IMR-90 (cell line): Measurements from ENCODE around the gene KCNA10. TPM values are rescaled to one million over a fixed set of nuclear protein-coding genes. Genes with fewer than 3 reads are reported as not detected.

ENCODE experiments used
- ATAC-seq: fragments of 200-7000 bp; cut with Tn5 transposase; 2 replicates; pipeline ENCODE4 v1.9.1; 2020; ENCODE audit warnings: low read depth, mild to moderate bottlenecking, moderate library complexity
- BruUV-seq: library from RNA; stranded (reverse); fragments of 400-500 nt; replicated peaks from 2 replicates; lab custom pipeline; 2021; lab: Mats Ljungman, UMichigan
- CTCF ChIA-PET: fragments of 300-600 bp; formaldehyde crosslinking; extraction: SDS; loops from one replicate; lab custom pipeline; 2021; ENCODE audit warnings: antibody characterized with exemption; lab: Yijun Ruan, JAX
- POLR2A ChIA-PET: fragments of 300-600 bp; sonication (Branson Sonifier 250); formaldehyde crosslinking; loops from one replicate; lab custom pipeline; 2022; ENCODE audit warnings: antibody characterized with exemption; ENCODE audit not compliant: unreplicated experiment; lab: Charles Lee
- DNase-seq: peaks from one replicate; pipeline ENCODE4 v3.0.0; 2013
- H2AFZ ChIP-seq: replicated peaks from 2 replicates; pipeline ENCODE3; 2013; ENCODE audit warnings: low read length, mild to moderate bottlenecking; ENCODE audit not compliant: poor library complexity
- H2AK5ac ChIP-seq: 2 replicates; pipeline ENCODE4 v1.6.1; 2013; ENCODE audit warnings: low read depth, low read length, inconsistent platforms
- H2AK9ac ChIP-seq: replicated peaks from 2 replicates; pipeline ENCODE3; 2013; ENCODE audit warnings: mild to moderate bottlenecking, low read depth, low read length, moderate library complexity; ENCODE audit not compliant: poor library complexity
- H2BK120ac ChIP-seq: 2 replicates; pipeline ENCODE4 v1.6.1; 2013; ENCODE audit warnings: low read depth, low read length, inconsistent platforms
- H2BK15ac ChIP-seq: 3 replicates; pipeline ENCODE4 v1.6.1; 2013; ENCODE audit warnings: low read depth, low read length, inconsistent platforms
- H2BK20ac ChIP-seq: 2 replicates; pipeline ENCODE4 v1.6.1; 2013; ENCODE audit warnings: low read depth, mild to moderate bottlenecking, inconsistent platforms, low read length, moderate library complexity
- H2BK5ac ChIP-seq: 2 replicates; pipeline ENCODE4 v1.6.1; 2013; ENCODE audit warnings: mild to moderate bottlenecking, low read depth, low read length, inconsistent platforms; ENCODE audit not compliant: poor library complexity, severe bottlenecking
- H3K14ac ChIP-seq: replicated peaks from 2 replicates; pipeline ENCODE4 v1.6.1; 2013; ENCODE audit warnings: low read depth, low read length, inconsistent platforms
- H3K18ac ChIP-seq: 2 replicates; pipeline ENCODE4 v1.6.1; 2013; ENCODE audit warnings: low read depth, low read length, control low read depth
- H3K23ac ChIP-seq: 2 replicates; pipeline ENCODE4 v1.6.1; 2013; ENCODE audit warnings: low read depth, low read length, inconsistent platforms
- H3K27ac ChIP-seq: 2 replicates; pipeline ENCODE4 v1.5.1; 2013; ENCODE audit warnings: mild to moderate bottlenecking, control low read depth, low read length; ENCODE audit not compliant: insufficient read depth
- H3K27me3 ChIP-seq: 2 replicates; pipeline ENCODE4 v1.6.1; 2013; ENCODE audit warnings: low read length; ENCODE audit not compliant: control insufficient read depth, insufficient read depth
- H3K36me3 ChIP-seq: 2 replicates; pipeline ENCODE4 v1.6.1; 2013; ENCODE audit warnings: low read length, mixed read lengths; ENCODE audit not compliant: control insufficient read depth, insufficient read depth
- H3K4ac ChIP-seq: 2 replicates; pipeline ENCODE4 v1.6.1; 2013; ENCODE audit warnings: low read depth, low read length, inconsistent platforms
- H3K4me1 ChIP-seq: 2 replicates; pipeline ENCODE4 v1.6.1; 2013; ENCODE audit warnings: low read length, mixed read lengths; ENCODE audit not compliant: control insufficient read depth, insufficient read depth
- H3K4me2 ChIP-seq: 2 replicates; pipeline ENCODE4 v1.6.1; 2013; ENCODE audit warnings: low read depth, mild to moderate bottlenecking, control low read depth, low read length, moderate library complexity
- H3K4me3 ChIP-seq: 2 replicates; pipeline ENCODE4 v1.5.1; 2013; ENCODE audit warnings: low read depth, mild to moderate bottlenecking, control low read depth, low read length, moderate library complexity; ENCODE audit not compliant: insufficient read depth
- H3K56ac ChIP-seq: 2 replicates; pipeline ENCODE4 v1.6.1; 2013; ENCODE audit warnings: low read length, inconsistent platforms; ENCODE audit not compliant: insufficient read depth; ENCODE audit errors: extremely low read depth
- H3K79me1 ChIP-seq, 2 experiments: 2 replicates each; pipeline ENCODE4 v1.6.1; 2013; ENCODE audit warnings: low read length in 2 of 2, inconsistent platforms in 1 of 2, low read depth in 1 of 2
- H3K9ac ChIP-seq: 2 replicates; pipeline ENCODE4 v1.6.1; 2013; ENCODE audit warnings: low read depth, low read length, control low read depth
- H3K9me1 ChIP-seq: 2 replicates; pipeline ENCODE4 v1.6.1; 2013; ENCODE audit warnings: low read length, inconsistent platforms; ENCODE audit not compliant: insufficient read depth
- H3K9me3 ChIP-seq: 2 replicates; pipeline ENCODE4 v1.6.1; 2013; ENCODE audit warnings: low read length; ENCODE audit not compliant: control insufficient read depth, insufficient read depth
- H4K20me1 ChIP-seq: 2 replicates; pipeline ENCODE4 v1.6.1; 2013; ENCODE audit warnings: low read length, inconsistent platforms; ENCODE audit not compliant: insufficient read depth
- H4K5ac ChIP-seq: 2 replicates; pipeline ENCODE4 v1.6.1; 2013; ENCODE audit warnings: mild to moderate bottlenecking, low read depth, low read length, control low read depth
- H4K8ac ChIP-seq, 2 experiments: 2 replicates each; pipeline ENCODE4 v1.6.1; 2013; ENCODE audit warnings: low read depth in 2 of 2, low read length in 2 of 2, control low read depth in 1 of 2, inconsistent platforms in 1 of 2
- H4K91ac ChIP-seq: 2 replicates; pipeline ENCODE4 v1.6.1; 2013; ENCODE audit warnings: low read depth, low read length, inconsistent platforms; ENCODE audit not compliant: insufficient read depth
- BHLHE40 ChIP-seq: fragments of 150-350 bp; IDR thresholded peaks from 2 replicates; pipeline ENCODE4 v1.6.1; 2016; ENCODE audit warnings: mild to moderate bottlenecking, low read depth, low read length
- FOS ChIP-seq: fragments of 150-350 bp; IDR thresholded peaks from 2 replicates; pipeline ENCODE4 v1.6.1; 2016; ENCODE audit warnings: low read depth, low read length
- MAZ ChIP-seq: IDR thresholded peaks from 2 replicates; pipeline ENCODE4 v1.6.1; 2012; ENCODE audit warnings: low read depth, mild to moderate bottlenecking, low read length, improper control_type of control experiment, moderate library complexity, borderline replicate concordance
- POLR2A ChIP-seq: IDR thresholded peaks from 2 replicates; pipeline ENCODE4 v1.6.1; 2012; ENCODE audit warnings: mild to moderate bottlenecking, low read depth, low read length
- RCOR1 ChIP-seq: IDR thresholded peaks from 2 replicates; pipeline ENCODE4 v1.6.1; 2012; ENCODE audit warnings: mild to moderate bottlenecking, low read length, improper control_type of control experiment; ENCODE audit not compliant: insufficient replicate concordance
- RFX5 ChIP-seq: IDR thresholded peaks from 2 replicates; pipeline ENCODE4 v1.8.0; 2012; ENCODE audit warnings: low read depth, mild to moderate bottlenecking, low read length, moderate library complexity
- USF2 ChIP-seq: fragments of 150-350 bp; IDR thresholded peaks from 2 replicates; pipeline ENCODE4 v1.6.1; 2017; ENCODE audit warnings: mild to moderate bottlenecking, antibody characterized with exemption, low read length, low read depth
- WGBS, 2 experiments: methylation state at CpG; one replicate each; pipeline versions ENCODE4 v1.1.5 to v1.1.7; 2013; ENCODE audit warnings: missing lambda C conversion rate in 2 of 2; ENCODE audit not compliant: insufficient read length in 1 of 2; ENCODE audit errors: extremely low coverage in 2 of 2; 5-methylcytosine and 5-hydroxymethylcytosine counted together
- dilution Hi-C: fragments of 300-500 bp; cut with HindIII; formaldehyde crosslinking; loops from one replicate; pipeline ENCODE4 v1.14.3; 2018; ENCODE audit warnings: low sequenced_read_pairs; ENCODE audit not compliant: unreplicated experiment
- in situ Hi-C: fragments of 300-500 bp; cut with MboI; formaldehyde crosslinking; loops from 3 replicates; pipeline ENCODE4 v1.14.3; 2019; ENCODE audit warnings: low sequenced_read_pairs, inconsistent platforms, mixed read lengths
- intact Hi-C: fragments of 100-400 bp; cut with micrococcal nuclease; formaldehyde crosslinking; loops from 2 replicates; pipeline ENCODE4 v1.10.0; 2022
- polyA plus RNA-seq, 3 experiments: library from polyadenylated mRNA; depleted of rRNA; stranded (reverse); fragments of >200 nt; gene quantifications; 2 replicates each; pipeline ENCODE4 v1.2.3, GENCODE V29; 2012; ENCODE audit warnings: low replicate concordance in 1 of 3
- total RNA-seq: library from RNA; depleted of rRNA; stranded (reverse); fragments of >200 nt; gene quantifications from 2 replicates; pipeline ENCODE4 v1.2.3, GENCODE V29; 2012

KCNA10 gene
- total and polyA plus RNA-seq, 2 of the 4 experiments (the other 2 are of a cell fraction), result not detected

DNA sequence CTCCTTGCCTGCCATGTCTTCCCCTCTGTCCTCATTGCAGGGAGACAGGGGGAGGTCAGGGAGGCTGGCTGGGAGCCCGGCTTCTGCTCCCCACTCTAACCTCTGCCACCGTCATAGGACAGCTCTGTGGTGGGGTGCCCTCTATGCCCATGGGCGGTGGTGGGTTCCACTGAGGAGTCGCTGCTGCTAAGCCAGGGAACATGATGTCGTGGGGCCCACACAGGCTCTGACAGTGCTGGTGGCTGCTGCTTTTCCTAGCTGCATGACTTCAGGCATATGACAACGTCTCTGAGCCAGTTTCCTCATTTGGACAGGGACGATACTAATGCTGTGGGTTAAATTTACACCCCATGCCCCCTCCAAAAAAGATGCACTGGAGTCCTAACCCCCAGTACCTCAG lies 14.7 kb downstream of the KCNA10 start:
- H4K91ac ChIP-seq, result no peak overlapping the region
- 50% methylated on average over 4 of the region's 7 CpGs; no CpG with 5 or more reads in 1 of the 2 experiments for WGBS, 2 experiments
- POLR2A ChIA-PET, result no interaction called here

More for the DNA sequence above, 14.7 kb downstream of the KCNA10 start:
- no TSS peak for BruUV-seq
- H3K4me3 ChIP-seq, result no peak overlapping the region
- H3K79me1 ChIP-seq, result no peaks in the 10 kb centered on the region
- H2BK20ac ChIP-seq, result no peak overlapping the region
- no peak overlapping the region for H3K23ac ChIP-seq
- no peak overlapping the region for H3K9ac ChIP-seq
- H3K14ac ChIP-seq, result no peak overlapping the region
- no peaks in the 10 kb centered on the region for H3K9me1 ChIP-seq
- no peak overlapping the region for H2BK5ac ChIP-seq
- H3K4me1 ChIP-seq, result no peaks in the 10 kb centered on the region
- DNase-seq, result no peak
- no peak overlapping the region for H2AK5ac ChIP-seq
- CTCF ChIA-PET, result interaction anchor here (0.7 kb wide), 1 partner anchor 192 kb away, joined by 4 read pairs; no protein-coding TSS in a partner anchor
- no peak overlapping the region for H3K18ac ChIP-seq
- H3K36me3 ChIP-seq, result no peaks in the 10 kb centered on the region
- in situ Hi-C loops (no loop called here), intact Hi-C loops (no loop called here), dilution Hi-C loops (no loop called here)
- no peak overlapping the region for H4K8ac ChIP-seq
- no peak overlapping the region for H3K4ac ChIP-seq
- H3K9me3 ChIP-seq, result no peaks in the 10 kb centered on the region
- no peak for ATAC-seq
- H2BK120ac ChIP-seq, result no peak overlapping the region
- H4K20me1 ChIP-seq, result no peaks in the 10 kb centered on the region
- no peak for TF ChIP-seq MAZ
- TF ChIP-seq FOS, result no peak
- TF ChIP-seq RFX5, result no peak
- TF ChIP-seq BHLHE40, result no peak
- no peak for TF ChIP-seq RCOR1
- no peak for TF ChIP-seq POLR2A
- no peak for TF ChIP-seq USF2
- peak overlapping the region; percentile 42 for H2AK9ac ChIP-seq
- no peak overlapping the region for H3K4me2 ChIP-seq
- H4K5ac ChIP-seq, result no peak overlapping the region
- H2BK15ac ChIP-seq, result no peak overlapping the region
- no peak overlapping the region for H3K56ac ChIP-seq
- H2AFZ ChIP-seq, result no peak overlapping the region
- no peak overlapping the region for H3K27ac ChIP-seq
- peaks cover 54% of the 10 kb centered on the region for H3K27me3 ChIP-seq
